ENCODE data around the gene MGLL.

- no peak for TF ChIP-seq EZH2 (IDR thresholded peaks at IDR 0.05; ENCODE audit: borderline replicate concordance, insufficient read depth, low read depth, low read length, poor library complexity, severe bottlenecking)
- TF ChIP-seq, protein P1, sequence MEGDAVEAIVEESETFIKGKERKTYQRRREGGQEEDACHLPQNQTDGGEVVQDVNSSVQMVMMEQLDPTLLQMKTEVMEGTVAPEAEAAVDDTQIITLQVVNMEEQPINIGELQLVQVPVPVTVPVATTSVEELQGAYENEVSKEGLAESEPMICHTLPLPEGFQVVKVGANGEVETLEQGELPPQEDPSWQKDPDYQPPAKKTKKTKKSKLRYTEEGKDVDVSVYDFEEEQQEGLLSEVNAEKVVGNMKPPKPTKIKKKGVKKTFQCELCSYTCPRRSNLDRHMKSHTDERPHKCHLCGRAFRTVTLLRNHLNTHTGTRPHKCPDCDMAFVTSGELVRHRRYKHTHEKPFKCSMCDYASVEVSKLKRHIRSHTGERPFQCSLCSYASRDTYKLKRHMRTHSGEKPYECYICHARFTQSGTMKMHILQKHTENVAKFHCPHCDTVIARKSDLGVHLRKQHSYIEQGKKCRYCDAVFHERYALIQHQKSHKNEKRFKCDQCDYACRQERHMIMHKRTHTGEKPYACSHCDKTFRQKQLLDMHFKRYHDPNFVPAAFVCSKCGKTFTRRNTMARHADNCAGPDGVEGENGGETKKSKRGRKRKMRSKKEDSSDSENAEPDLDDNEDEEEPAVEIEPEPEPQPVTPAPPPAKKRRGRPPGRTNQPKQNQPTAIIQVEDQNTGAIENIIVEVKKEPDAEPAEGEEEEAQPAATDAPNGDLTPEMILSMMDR (IDR thresholded peaks at IDR 0.05) = no peak
Observed at GRCh38 chr3:127847236-127847720, 25.0 kb upstream of the MGLL start.
